Measurements from ENCODE around the gene FRMD4A.

Gene FRMD4A

GRCh38 chr10:14181567-14181936 is 149.2 kb downstream of the FRMD4A start:
- no peak for DNase-seq

GRCh38 chr10:14180911-14181566 is 149.7 kb downstream of the FRMD4A start:
- DNase-seq = no peak

- DNase-seq = no peak
Observed at GRCh38 chr10:14179251-14179650, 151.5 kb downstream of the FRMD4A start.

GRCh38 chr10:14173706-14174594 is 156.8 kb downstream of the FRMD4A start:
- DNase-seq = peak; percentile 60

GRCh38 chr10:14173391-14173705 is 157.4 kb downstream of the FRMD4A start:
- no peak for DNase-seq

- peak; percentile 30 for DNase-seq
Observed at GRCh38 chr10:14172336-14172950, 158.3 kb downstream of the FRMD4A start.

- peak; percentile 11 for DNase-seq
Observed at GRCh38 chr10:14171336-14171735, 159.4 kb downstream of the FRMD4A start.

- peak; percentile 29 for DNase-seq
Observed at GRCh38 chr10:14163377-14164086, 167.2 kb downstream of the FRMD4A start.

GRCh38 chr10:14162629-14163344 is 167.9 kb downstream of the FRMD4A start:
- DNase-seq = peak; percentile 2

- no peak for DNase-seq
Observed at GRCh38 chr10:14162061-14162460, 168.7 kb downstream of the FRMD4A start.

- DNase-seq = no peak
Observed at GRCh38 chr10:14160299-14160698, 170.4 kb downstream of the FRMD4A start.

GRCh38 chr10:14158575-14158974 is 172.1 kb downstream of the FRMD4A start:
- no peak for DNase-seq

- DNase-seq = no peak
Observed at GRCh38 chr10:14156104-14156503, 174.6 kb downstream of the FRMD4A start.

- DNase-seq = no peak
Observed at GRCh38 chr10:14153570-14154055, 177.1 kb downstream of the FRMD4A start.

- no peak for DNase-seq
Observed at GRCh38 chr10:14151571-14151970, 179.2 kb downstream of the FRMD4A start.

GRCh38 chr10:14150526-14150925 is 180.2 kb downstream of the FRMD4A start:
- DNase-seq = no peak

GRCh38 chr10:14146501-14146900 is 184.2 kb downstream of the FRMD4A start:
- no peak for DNase-seq

- DNase-seq = no peak
Observed at GRCh38 chr10:14146025-14146424, 184.7 kb downstream of the FRMD4A start.

- no peak for DNase-seq
Observed at GRCh38 chr10:14144451-14144850, 186.3 kb downstream of the FRMD4A start.

GRCh38 chr10:14142606-14143250 is 188.0 kb downstream of the FRMD4A start:
- no peak for DNase-seq

- no peak for DNase-seq
Observed at GRCh38 chr10:14141283-14141682, 189.4 kb downstream of the FRMD4A start.

- no peak for DNase-seq
Observed at GRCh38 chr10:14137391-14137790, 193.3 kb downstream of the FRMD4A start.
